OCI-LY3 (cell line): ENCODE results near the gene CLCN1.

Experiments used
- CTCF ChIP-seq: fragments of 200-600, 300-600 bp; sonication (generic); IDR thresholded peaks from 2 replicates; pipeline ENCODE4 v1.5.1; 2014; ENCODE audit warnings: antibody characterized with exemption, low read length, low read depth
- EZH2phosphoT487 ChIP-seq: fragments of 200-600 bp; shearing (Covaris generic); IDR thresholded peaks from 2 replicates; pipeline ENCODE4 v1.6.1; 2018; ENCODE audit warnings: antibody characterized with exemption, mixed run types, low read depth

DNA sequence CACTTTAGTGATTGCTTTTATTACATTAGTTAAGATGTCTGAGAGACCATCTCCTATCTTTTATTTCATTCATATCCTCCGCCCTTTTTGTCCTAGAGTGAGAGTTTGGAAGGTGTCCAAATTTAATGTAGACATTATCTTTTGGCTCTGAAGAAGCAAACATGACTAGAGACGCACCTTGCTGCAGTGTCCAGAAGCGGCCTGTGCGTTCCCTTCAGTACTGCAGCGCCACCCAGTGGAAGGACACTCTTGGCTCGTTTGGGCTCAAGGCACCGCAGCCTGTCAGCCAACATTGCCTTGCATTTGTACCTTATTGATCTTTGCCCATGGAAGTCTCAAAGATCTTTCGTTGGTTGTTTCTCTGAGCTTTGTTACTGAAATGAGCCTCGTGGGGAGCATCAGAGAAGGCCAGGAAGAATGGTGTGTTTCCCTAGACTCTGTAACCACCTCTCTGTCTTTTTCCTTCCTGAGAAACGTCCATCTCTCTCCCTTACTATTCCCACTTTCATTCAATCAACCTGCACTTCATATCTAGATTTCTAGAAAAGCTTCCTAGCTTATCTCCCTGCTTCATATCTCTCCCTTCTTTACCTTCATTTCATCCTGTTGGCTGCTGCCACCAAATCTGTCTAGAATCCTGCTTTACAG is 10.4 kb upstream of the CLCN1 start:
- no peak for TF ChIP-seq EZH2phosphoT487
- TF ChIP-seq CTCF: peak; percentile 75
